Spleen (tissue), 7 donors: ENCODE results near the gene LPO.

Source experiments
- POLR2A ChIP-seq, 3 donors: fragments of 450-650 bp; IDR thresholded peaks; one replicate each; pipeline ENCODE4 v1.5.1; 2017; ENCODE audit warnings: antibody characterized with exemption in 3 of 3, mild to moderate bottlenecking in 1 of 3
- POLR2AphosphoS5 ChIP-seq, 3 donors: sonication (generic); formaldehyde crosslinking; IDR thresholded peaks; one replicate each; pipeline ENCODE4 v1.5.1; 2017; ENCODE audit warnings: antibody characterized with exemption in 3 of 3
- TF ChIP-seq, protein P1 (sequence below), 11 experiments: fragments of 200-600 bp in 7 of 11; fragments of 450-650 bp in 4 of 11; sonication (generic) in 4 of 11; IDR thresholded peaks in 8 of 11; conservative IDR thresholded peaks in 3 of 11; 1 replicate in 7 of 11; 2 replicates in 4 of 11; pipeline versions ENCODE4 v1.4.0 to v1.8.0; 2016 to 2021; ENCODE audit warnings: antibody characterized with exemption in 11 of 11, inconsistent platforms in 4 of 11, mild to moderate bottlenecking in 1 of 11
- donor health status: DM: no; HTN: no; CAD: no; lungs with moderate emphysema.
- donor health status: DM: no; HTN: no; CAD: no.
- donor health status: DM: no; HTN: no; CAD: no.

DNA sequence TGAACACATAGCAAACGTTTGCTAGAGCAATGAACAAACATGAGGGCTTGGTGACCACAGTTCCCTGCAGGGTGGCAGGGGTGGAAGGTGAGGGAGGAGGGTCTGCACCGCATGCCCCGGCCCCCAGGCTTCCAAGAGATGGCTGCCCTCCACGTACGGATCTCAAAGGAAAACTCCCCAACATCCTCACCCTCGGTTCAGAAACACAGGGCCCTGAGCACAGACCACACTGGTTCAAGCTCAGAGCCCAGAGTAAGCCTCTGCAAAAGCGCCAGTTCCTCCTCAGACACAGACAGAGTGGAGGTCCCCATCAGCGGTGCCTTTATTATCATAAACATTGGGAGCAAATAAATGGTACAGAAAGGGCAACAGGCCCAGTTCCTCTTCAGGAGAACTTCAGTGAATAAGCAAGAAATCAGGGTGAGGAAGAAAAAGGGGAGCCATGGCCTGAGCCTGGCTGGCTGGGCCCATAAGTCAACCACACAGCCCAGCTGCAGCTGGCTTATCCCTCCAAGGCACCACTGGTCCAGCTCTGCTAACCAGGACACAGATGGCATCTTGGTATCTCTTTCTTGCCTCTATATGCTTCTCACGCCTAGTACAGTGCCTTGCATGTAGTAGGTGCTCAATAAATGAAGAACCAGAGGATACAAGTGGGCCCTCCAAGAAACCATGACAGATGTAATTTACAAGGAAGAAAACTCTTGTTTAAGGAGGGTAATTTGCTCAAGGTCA, 31.3 kb downstream of the LPO start:
- TF ChIP-seq POLR2A (IDR thresholded peaks at IDR 0.05) (no peak), POLR2AphosphoS5 (IDR thresholded peaks at IDR 0.05) (no peak)
- TF ChIP-seq, protein P1, sequence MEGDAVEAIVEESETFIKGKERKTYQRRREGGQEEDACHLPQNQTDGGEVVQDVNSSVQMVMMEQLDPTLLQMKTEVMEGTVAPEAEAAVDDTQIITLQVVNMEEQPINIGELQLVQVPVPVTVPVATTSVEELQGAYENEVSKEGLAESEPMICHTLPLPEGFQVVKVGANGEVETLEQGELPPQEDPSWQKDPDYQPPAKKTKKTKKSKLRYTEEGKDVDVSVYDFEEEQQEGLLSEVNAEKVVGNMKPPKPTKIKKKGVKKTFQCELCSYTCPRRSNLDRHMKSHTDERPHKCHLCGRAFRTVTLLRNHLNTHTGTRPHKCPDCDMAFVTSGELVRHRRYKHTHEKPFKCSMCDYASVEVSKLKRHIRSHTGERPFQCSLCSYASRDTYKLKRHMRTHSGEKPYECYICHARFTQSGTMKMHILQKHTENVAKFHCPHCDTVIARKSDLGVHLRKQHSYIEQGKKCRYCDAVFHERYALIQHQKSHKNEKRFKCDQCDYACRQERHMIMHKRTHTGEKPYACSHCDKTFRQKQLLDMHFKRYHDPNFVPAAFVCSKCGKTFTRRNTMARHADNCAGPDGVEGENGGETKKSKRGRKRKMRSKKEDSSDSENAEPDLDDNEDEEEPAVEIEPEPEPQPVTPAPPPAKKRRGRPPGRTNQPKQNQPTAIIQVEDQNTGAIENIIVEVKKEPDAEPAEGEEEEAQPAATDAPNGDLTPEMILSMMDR (IDR thresholded peaks at IDR 0.05 in 8 of 11, conservative IDR thresholded peaks at IDR 0.05 in 3 of 11) = no peak
